ENCODE data around the gene SH3D21.

SH3D21 gene

DNA sequence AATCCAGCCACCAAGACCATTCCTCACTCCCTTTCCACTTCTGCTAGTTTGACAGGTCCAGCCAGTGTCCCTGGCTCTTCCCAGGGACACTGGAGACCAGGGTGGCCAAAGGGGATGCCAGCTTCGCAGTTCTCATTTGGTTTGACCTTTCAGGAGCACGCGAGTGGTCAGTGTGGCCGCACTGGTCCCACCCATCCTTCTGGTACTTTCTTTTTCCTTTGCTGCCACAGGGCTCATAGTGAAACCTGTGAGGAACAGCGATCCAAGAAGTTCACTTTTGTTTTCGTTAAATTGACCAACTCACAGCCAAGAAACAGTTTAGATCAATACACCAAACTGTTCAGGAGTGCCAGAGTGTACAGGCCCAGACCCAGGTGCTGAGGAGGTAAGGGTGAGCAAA, 31.7 kb downstream of the SH3D21 start:
- DNase-seq: no peak

DNA sequence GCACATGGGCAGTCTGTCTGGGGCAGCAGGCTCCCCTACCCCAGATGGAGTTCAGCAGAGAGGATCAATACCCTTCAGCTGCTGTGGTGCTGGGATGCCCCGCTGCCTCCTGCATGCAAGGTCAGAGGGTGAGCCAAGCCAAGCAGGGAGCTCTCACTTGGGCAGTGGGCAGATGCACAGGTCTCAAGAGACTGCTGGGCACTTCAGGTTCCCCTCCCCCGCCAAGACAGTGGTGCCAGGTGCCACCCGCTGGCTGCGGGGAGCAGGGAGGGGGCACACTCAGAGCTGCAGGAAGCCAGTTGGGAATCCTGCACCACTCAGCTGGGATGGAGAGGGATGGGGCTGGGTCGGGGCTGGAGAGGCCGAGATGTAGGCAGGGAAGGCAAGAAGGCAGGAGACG, 33.0 kb downstream of the SH3D21 start:
- no peak for DNase-seq

DNA sequence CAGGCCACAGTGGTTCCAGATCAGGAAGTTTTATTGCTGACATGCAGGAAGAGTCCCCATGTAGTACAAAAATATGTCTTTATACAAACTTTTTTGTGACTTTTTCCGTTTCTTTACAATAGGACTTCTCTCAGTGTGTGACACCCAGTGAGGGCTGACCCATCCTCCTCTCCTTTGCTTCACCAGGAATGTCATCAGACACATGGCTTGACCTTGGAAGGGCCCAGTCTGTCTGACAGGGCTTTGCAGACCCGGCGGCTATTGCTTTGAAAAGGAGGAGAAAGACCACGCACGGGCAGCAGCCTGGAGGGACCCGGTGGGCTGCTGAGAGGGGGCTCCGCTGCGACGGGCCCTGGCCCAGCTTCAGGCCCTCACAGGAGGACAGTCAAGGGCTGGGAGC, 33.4 kb downstream of the SH3D21 start:
- no peak for DNase-seq

DNA sequence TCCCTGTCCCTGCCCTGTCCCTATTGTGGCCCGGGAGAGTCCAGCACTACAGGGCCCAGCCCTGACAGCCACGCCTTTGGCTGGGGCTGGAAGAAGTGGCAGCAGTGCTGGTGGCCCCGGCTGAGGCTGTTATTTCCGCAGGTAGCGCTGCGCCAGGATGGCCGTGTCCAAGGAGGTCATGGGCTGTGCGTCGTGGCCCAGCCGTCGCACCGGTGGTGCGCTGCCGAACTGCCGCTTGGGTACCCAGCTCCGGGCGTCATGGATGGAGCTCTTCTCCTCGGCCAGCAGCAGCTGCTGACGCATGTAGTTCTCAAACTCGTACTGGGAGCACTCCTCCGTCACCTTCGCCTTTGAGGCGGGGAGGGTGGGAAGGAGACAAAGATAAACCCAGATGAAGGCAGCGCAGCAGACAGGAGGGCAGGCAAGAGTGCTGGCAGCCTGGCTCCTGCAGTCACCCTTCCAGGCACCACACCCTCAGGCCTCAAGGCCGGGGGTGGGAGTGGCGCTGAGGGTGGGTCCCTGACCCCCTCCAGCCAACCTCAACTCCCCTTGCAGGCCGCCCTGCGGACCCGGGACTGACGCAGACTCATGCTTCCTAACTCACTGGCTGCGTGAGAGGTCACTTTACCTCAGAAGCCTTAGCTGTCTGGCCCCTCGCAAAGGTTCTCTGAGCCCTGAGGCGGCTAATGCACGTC, 35.6 kb downstream of the SH3D21 start:
- DNase-seq: no peak

DNA sequence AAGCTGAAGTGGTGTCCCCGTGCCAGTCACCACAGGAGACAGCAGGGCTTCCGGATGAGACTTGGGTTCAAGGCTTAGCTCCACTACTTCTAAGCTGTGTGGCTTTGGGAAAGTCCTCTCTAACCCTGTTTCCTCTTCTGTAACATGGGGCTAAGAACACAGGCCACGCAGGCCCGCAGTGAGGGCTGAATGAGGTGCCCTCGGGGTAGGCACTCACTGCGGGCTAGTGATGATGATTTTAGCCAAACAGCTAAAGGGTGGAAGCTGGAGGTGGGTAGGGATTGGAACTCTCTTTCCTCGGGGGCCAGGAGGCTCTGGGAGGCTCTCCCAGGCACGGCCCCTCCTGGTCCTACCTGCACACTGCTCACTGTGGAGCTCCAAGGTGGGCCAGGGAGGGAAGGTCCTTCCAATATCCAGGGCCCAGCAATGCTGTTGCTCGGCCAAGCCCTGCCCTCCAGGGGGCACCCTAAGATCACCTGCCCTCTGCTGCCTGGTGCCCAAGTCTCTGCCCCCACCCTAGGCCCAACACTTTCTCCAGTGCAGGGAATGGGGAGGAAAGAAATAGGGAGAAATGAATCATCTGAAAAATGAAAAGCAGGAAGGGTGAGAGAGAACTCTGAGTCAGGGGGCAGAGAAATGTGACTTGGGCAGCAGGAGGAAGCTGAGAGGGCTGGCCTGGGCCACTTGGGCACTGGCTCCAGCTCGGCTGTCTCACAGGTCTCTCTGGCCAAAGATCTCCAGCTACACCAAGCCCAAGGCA, 36.4 kb downstream of the SH3D21 start:
- DNase-seq: no peak

DNA sequence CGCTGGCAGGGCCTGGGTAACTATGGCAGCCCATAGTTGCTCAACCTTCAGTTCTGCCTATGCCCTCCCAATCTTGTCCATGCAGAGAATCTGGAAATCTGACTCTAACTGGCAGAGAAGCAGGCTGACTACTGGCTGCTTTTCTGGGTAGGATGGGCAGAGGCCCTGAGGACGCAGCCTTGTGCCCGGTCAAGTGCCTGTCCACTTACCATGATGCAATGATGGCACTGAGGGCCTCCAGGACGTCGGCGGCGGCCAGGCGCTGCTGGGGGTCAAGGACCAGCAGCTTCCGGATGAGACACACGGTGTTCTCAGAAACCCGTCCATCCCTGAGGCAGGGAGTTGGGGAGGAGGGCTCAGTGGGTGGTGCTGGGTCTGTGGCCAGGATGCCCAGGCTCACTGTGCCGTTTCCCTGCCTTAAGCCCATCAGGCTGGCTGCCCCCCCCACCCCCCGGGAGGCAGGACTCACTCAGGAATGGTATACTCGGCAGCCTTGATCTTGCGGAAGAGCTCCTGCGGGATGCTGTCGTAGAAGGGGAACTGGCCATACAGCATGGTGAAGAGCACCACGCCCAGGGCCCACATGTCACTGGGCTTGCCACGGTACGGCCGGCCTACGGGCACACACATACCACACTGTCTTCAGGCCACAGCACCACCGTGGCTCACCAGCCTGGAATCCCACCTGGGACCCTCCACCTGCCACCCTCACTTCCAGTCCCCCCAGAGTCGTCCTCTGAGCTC, 37.7 kb downstream of the SH3D21 start:
- DNase-seq: no peak

DNA sequence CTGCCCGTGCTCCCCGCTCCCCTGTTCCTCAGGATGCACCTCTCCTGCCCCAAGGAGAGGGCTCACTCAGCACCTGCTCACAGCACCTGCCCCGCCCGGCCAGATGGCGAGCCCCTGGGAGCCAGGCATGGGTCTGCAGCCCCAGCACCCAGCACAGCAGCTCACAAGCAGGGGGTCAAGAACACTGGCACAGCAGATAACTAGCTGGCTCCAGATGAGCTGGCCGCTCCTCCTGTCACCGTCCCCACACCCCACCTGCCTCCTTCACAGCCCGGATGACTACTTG, 38.2 kb downstream of the SH3D21 start:
- DNase-seq: no peak

DNA sequence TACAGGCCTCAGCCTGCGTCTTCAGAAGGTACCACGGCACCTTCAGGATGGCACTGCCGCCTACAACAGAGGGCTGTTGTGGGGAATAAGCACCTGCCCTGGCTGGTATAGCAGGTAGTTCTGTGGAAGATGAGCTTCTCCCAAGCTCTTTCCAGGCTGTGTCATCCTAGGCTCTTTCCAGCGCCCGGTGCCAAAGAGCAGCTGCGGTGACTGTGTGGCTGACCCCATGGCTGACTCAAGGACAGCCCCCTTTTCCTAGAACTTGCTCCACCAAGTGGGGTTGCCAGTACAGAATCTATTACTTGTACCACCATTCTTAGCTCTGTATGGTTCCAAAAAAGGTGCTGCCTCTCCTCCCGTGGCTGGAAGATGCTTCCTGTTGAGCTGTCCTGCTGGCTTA, 39.2 kb downstream of the SH3D21 start:
- DNase-seq: no peak

DNA sequence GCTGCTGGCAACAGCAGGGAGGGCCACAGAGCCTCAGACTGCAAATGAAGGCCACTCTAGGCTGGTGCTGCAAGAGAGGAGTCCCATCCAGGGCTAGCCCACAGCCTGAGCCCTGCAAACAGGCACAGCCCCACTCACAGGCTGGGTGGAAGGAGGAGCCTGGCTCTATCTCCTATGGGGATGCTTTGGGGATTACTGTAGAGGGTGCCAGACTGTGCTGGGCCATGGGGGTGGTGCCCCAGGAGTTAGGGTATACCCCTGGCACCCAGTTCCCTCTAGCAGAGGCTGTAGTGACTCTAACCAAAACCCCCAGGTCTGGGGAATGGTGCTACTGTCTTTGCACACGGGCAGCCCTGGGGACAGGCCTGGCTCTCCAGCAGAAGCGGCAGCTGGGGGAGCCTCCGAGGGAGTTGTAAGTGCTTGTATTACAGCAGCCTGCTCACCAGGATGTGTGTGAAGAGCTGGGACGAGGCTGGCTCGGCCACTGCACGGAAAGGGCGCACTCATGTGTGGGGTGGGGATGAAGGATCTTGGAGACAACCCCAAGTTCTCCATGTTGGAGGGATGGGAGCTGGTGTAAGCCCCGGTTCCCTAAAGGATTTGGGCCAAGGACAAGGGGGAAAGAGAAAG, 40.7 kb downstream of the SH3D21 start:
- DNase-seq: no peak

DNA sequence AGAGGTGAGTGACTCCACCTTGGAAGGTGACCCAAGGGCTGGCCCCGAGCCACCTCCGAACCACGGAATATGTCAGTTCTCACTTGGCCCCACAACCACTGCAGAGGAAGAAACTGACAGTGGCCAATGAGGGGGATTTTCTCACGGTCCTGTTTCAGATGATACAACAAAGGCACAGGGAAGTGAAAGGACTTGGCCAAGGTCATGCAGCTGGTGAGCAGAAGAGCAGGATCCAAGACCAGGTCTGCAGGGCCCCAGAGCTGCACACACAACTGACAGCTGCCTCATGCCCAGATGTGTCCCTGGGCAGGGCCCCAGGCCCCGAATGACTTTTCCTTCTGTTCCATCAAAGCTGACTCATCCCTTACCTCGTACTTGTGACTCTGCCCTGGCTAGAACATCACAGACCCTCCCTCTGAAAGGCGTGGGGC, 43.1 kb downstream of the SH3D21 start:
- DNase-seq: no peak

DNA sequence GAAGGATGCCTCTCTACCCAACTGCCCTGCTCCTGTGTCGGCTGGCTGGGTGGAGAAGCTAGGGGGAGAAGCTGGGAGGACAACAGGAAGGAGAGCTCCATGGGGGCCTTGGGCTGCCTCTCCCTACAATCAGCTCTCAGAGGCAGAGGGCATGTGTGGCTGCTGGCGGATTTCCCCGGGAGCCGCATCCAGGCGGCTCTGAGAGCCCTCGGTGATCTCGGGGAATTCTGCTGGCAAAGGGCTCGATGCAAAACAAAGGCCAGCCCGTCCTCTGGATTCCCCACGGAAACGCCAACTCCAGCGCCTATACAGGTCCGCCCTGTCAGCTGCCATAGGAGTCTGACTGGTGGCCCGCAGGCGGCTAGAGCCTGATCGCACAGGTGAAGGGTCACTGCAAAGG, 43.7 kb downstream of the SH3D21 start:
- no peak for DNase-seq

DNA sequence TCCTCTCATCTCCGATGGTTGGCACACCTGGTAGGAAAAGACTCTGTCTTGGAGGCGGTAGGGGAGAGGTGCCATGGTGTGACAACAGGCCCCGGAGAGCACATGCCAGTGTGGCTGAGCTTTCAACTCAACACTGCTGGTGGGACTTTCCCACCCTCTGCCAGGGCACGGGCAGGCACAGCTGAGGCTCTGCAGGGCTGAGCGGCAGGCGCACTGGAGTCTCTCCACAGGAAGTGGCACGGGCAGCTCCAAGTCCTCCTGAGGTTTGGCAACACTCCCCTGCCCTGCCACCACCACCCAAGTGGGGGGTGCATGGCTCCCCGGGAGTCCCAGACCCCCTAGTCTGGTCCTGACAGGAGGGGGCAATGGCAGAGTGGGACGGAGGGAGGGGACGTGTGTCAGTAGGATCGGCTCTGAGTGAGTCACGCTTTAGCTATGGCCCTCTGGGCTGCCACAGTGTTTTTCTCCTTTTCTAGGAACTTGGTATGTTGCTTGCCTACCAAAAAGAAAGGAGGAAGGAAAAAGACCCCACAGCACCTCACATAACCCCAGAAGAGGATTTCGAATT, 44.6 kb downstream of the SH3D21 start:
- DNase-seq: no peak

DNA sequence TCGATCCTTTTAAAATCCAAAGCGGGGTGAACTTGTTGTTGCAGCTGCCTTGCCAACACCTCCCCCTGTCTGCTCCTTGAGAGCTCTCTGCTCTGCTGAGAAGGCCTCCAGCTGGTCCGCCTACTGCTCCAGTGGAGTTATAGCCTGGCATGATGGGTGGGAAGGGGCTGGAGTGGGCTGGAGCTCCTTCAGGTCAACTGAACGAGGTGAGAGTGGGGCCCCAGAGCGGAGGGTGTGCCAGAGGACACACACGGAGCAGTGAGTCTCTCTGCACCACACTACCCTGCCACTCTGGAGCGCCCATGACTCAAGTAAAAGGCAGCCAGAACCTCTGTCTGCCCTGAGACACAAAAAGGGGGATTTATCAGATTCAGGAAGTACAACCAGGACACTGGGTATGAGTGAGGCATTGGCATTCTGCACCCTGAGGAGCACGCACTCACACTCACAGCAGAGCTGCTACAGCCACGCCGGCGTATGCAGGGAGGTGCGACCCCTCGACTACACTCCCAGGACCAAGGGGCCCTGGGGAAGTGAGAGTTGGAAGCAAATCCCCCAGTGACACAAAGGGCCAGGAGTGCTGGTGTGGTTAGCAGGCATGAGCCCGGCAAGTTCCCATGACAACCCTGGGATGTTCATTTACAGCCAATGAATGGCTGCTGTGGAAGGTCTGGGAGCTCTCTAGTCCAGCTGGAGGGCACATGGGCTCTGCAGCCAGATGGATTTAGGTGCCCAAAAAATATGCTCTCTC, 45.2 kb downstream of the SH3D21 start:
- no peak for DNase-seq

DNA sequence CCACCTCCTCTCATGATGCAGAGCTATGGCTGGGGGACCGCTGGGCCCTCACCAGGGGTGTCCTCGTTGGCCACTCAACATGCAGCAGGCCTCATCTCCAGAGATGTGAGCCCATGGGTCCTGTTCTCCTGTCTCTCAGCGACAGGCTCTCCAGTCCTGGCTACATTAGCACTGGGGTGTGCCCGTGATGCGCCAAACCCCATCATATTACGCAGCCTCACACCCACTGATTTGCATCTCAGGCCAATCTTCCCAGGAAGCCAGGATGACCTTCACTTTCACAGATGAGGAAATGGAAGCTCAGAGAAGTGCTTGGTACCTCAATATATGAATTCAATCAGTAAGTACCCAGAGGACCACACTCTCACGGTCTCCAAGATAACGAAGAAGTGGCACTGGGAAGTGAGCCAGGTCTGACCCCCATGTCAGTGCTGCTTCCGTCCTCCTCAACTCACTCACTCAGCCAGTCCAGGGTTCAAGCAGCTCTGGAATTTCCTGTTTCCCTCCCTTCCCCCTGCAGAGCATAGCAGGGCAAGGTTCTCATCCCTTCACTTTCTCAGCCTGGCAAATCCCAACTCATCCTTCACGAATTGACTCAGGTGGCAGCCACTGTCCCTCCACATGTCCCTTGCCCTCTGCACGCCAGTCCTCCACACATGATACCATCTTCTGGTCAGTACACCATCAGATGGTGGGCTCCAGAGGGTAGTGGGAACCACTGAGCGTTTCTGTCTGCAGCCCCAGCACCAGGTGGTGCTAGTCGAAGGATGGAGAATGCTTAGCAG, 46.1 kb downstream of the SH3D21 start:
- DNase-seq: no peak

DNA sequence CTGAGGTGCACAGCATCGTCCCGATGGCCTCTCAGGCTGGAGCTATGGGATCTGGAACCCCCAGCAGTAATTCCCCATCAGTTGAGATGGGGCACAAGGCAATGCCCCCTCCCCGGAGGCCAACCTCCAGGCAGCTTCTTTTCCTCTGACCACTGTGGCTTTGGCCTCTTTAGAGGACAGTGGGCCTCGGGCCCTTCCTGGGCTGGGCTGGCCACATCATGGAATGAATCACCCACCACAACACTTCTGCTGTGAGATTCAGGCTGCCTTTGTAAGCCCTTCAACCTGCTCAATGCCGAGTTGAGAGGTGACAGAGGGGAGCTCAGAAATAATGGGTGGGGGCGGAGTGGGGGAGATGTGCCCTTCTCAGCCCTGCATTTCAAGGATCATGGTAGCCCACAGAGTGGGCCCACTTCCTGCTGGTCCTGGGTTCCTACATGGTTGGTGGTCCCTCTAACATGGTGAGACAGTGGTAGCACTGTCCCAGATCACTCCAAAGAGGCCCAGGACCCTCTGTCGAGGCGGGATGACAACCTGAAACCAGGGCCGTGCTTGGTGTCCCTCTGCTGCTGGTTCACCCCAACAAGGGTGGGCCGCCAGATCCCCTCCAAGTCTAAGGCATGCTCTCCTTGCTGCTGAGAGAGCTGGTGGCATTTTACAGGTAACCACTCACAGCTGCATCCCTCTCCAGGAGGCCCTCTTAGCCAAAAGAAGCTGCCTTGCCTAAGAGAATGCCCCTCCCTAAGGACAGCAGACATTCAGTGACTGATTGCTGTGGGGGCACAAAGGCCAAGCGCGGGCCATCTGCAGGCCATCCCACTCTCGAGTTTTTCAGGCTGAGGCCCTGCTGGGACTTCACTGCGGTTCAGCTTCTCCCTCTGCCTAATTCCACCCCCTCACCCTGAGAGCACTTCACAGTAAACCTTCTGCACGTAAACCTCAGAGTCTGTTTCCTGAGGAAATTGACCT, 47.0 kb downstream of the SH3D21 start:
- no peak for DNase-seq

DNA sequence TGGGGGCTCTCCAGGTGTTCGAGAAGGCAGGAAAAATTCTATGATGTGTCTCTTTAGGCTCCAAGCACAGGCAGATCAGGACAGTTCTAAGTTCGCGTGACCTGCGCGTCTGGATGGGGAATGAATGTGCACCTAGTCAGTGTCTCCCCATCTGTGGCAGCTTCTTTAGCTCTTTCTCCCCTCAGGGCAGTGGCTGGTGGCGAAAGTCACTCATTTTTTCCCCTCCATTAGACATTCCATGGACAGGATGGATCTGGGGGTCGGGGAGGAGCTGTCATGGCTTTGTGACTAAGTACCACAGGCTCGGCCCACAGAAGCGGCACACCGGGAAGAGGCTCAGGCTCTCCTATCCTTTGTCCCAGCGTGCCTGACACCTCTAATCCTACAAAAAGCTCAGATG, 48.3 kb downstream of the SH3D21 start:
- no peak for DNase-seq

DNA sequence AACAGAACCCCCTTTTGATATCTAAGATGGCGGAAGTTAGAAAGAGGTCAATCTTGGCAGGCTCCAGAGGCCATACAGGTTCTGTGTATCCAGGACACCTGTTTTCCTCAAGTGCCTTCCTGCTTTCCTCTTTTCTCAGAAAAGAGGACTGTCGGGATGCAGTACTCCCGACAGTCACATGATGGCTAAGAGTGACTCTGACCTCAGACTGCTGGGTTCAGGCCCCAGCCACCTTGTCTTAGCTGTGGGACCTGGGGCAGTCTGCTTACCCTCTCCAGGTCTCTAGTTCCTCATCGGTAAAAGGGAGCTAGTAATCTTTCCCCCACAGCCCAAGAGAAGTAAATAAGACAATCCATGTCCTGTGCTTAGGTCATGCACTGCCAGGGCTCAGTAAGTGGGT, 49.6 kb downstream of the SH3D21 start:
- DNase-seq: no peak

DNA sequence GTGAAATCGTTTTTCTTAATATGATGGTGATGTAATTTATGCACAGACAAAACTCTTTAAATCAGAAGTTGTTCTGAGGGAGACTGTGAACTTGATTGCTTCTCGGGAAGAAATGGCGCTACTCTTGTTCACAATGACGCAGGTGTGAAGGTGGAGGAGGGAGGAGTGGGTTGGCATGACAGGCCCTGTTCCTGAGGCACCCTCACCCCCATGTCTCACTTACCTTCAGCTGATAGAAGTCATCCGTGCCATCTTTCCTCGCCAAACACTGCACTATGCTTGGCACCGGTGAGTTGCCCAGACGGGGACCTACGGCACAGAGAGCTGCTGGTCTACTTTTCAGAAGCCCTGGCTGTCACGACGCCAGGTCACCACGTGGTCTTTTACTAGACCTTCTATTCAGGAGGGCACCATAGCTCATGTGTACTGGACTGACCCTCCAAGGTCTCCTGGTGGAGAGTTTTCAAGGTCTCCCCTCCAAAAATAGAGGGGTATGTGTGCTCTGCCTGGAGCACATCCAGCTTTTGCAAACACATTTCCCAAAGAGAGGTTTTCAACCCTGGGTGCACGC, 52.4 kb downstream of the SH3D21 start:
- DNase-seq: no peak

DNA sequence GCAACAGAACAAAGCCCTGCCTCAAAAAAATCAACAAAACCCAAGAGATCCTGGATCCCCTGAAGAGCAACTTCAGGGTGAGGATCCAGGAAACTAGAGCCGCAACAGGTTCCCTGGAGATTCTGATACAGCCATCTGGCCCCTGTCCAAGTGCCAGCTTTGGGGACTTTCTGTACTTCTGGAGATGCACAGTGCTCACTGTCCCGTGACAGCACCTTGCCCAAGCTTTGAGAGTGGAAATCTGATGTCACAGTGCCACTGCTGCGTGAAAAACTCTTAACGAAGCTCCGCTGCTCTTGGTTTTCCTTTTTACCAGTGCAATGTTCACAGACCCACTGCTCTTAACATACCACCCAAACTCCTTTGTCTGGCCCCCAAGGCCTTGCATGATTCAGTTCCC, 53.2 kb downstream of the SH3D21 start:
- DNase-seq: no peak

DNA sequence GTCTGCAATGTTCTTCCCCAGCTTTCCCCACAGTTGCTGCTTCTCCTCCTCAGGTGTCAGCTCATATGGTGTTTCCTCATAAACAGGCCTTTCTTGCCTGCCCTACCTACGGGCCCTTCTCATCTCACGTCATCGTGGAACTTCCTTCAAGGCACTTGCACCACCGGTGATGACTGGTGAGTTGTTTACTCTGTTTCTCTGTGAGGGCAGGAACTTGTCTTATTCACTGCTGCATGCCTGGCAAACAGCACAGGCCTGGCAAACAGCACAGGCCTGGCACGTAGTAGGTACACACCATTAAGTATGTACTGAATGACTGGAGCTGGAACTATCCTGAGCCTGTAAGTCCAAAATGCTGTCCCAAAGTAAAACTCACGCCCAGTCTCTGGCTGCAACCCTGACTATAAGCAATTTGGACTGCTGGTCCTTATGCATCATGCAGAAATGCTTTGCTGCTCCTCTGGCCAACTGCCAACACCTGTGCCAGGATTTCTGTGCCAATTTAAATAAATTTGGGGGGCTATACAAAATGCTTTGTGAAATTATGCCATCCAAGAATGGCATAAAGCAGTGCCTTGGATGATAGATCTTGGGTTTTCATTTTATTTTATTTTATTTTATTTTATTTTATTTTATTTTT, 53.9 kb downstream of the SH3D21 start:
- DNase-seq: no peak
